ENCODE measurements around the gene BAIAP3.

BAIAP3 gene

GRCh38 chr16:1297018-1297696, 36.3 kb upstream of the BAIAP3 start:
- in situ Hi-C loops (cut with MboI; ENCODE audit: low pct_unique_long_range_greater_than_20kb, low sequenced_read_pairs), result no loop called here
- DNase-seq, result peak; percentile 37

GRCh38 chr16:1298406-1298805, 35.0 kb upstream of the BAIAP3 start:
- no peak for DNase-seq
- in situ Hi-C loops (cut with MboI; ENCODE audit: low pct_unique_long_range_greater_than_20kb, low sequenced_read_pairs), result no loop called here

DNA sequence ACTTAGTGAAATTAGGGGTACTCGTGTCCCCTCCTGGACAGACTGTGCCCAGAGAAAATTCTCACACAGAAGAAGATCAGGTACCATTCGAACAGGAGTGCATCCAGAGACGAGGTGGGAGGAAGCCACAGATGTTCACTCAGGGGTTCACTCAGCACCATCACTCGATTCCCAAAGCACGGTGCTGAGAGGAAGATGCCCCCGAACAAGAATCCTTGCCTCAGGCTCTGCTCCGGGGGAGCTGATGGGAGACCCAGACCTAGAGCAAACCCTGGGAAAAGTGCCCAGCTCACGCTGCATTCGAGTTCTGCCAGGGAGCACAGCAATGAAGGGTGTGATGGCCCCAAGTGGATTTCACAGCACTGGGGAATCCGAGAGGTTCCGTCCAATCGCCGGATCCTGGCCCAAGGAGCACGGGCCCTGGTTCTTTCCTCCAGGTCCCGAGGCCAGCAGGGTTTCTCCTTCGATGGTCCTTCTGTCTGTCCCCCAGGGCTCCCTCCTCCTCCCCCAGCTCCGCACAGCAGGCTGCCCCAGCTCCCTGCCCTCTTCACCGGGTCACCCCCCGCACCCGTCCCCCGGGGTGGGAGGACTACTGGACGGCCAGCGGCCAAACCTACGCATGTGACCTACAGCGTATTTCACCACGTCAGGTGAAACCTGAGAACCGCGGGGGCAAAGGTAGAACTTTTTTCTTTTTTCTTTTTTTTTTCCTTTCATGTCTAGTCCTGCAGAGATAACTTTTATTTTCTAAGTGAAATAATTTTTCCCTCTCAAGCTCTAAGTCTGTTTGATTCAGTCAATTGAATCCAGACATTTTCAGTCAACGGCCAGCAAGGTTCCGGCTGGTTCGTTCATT, 34.2 kb upstream of the BAIAP3 start:
- in situ Hi-C loops (cut with MboI; ENCODE audit: low pct_unique_long_range_greater_than_20kb, low sequenced_read_pairs), result no loop called here
- no peak for DNase-seq

- DNase-seq, result no peak
- in situ Hi-C loops (cut with MboI; ENCODE audit: low pct_unique_long_range_greater_than_20kb, low sequenced_read_pairs), result no loop called here
Measured at GRCh38 chr16:1299868-1300203, 33.6 kb upstream of the BAIAP3 start.

DNA sequence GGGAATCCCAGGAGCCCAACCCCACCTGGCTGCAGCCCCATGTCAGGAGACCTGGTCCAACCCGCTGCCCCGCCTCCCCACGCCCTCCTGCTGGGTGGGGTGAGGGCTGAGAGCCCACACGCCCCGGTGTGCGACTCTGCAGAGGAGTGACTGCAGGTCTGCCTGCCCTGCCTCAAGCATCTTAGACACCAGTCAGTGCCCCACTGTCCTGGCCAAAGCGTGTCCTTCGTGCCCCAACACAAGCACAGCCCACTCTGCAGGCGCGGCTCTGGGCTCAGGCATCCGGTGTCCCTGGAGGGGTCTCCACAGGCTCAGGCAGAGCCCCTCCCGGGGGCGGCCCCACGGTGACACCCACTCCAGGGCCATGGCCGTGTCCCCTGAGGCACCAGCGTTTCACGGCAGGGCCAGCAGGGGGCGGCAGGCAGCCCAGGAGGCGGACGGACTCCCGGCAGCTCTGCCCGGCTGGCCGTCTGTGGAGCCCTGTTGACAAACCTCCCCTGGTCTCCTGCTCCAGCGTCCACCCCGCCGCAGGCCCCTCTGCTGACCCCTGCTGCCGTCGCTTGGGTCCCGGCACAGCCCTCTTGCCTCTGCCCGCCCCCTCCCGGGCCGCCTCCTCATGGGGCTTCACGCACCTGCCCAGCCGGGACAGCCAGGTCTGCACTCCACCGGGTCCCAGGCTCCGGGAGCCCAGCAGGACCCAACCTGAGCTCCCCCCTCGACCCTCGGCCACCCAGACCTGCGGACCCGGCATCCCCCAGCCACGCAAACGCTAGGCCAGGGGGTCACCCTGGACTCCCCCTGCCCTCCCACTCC, 32.6 kb upstream of the BAIAP3 start:
- peak; percentile 65 for DNase-seq
- in situ Hi-C loops (cut with MboI; ENCODE audit: low pct_unique_long_range_greater_than_20kb, low sequenced_read_pairs), result no loop called here

GRCh38 chr16:1301562-1301961, 31.9 kb upstream of the BAIAP3 start:
- DNase-seq, result no peak
- in situ Hi-C loops (cut with MboI; ENCODE audit: low pct_unique_long_range_greater_than_20kb, low sequenced_read_pairs), result no loop called here

DNA sequence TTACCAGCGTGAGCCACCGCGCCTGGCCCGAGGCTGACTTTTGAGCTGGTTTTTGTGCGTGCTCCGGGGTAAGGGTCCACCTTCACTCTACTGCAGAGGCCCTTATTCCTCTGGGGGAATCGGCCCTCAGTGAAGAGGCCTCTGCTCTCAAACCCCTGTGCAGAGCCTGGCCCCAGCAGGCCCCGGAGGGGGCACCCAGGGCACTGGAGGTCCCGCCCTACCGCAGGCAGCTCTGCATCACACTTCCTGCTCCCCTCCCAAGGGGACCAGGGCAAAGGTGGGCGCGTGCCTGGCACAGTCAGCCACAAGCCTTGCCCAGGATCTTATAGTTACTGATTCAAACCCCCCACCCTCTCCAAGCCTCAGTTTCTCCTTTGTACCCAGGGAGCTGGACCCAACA, 27.6 kb upstream of the BAIAP3 start:
- DNase-seq, result no peak
- in situ Hi-C loops (cut with MboI; ENCODE audit: low pct_unique_long_range_greater_than_20kb, low sequenced_read_pairs), result no loop called here

DNA sequence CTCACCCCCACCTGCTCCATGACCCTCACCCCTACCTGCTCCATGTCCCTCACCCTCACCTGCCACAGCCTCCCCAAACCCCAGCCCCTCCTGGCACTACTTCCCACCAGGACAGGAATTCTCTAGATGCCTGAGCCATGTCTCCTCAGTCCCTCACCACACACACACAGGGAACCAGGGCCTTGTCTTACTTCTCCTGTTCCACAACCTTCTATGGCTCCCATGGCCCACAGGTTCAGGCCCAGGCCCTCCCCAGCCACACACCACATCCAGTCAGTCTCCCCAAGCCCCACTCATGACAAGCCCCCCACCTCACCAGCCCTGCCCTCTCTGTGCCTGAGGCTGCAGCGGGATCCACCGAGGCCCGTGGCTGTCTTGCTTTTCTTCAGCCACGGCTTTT, 27.1 kb upstream of the BAIAP3 start:
- DNase-seq, result no peak
- in situ Hi-C loops (cut with MboI; ENCODE audit: low pct_unique_long_range_greater_than_20kb, low sequenced_read_pairs), result no loop called here

- in situ Hi-C loops (cut with MboI; ENCODE audit: low pct_unique_long_range_greater_than_20kb, low sequenced_read_pairs), result no loop called here
- peak; percentile 52 for DNase-seq
Measured at GRCh38 chr16:1308036-1308976, 25.1 kb upstream of the BAIAP3 start.

DNA sequence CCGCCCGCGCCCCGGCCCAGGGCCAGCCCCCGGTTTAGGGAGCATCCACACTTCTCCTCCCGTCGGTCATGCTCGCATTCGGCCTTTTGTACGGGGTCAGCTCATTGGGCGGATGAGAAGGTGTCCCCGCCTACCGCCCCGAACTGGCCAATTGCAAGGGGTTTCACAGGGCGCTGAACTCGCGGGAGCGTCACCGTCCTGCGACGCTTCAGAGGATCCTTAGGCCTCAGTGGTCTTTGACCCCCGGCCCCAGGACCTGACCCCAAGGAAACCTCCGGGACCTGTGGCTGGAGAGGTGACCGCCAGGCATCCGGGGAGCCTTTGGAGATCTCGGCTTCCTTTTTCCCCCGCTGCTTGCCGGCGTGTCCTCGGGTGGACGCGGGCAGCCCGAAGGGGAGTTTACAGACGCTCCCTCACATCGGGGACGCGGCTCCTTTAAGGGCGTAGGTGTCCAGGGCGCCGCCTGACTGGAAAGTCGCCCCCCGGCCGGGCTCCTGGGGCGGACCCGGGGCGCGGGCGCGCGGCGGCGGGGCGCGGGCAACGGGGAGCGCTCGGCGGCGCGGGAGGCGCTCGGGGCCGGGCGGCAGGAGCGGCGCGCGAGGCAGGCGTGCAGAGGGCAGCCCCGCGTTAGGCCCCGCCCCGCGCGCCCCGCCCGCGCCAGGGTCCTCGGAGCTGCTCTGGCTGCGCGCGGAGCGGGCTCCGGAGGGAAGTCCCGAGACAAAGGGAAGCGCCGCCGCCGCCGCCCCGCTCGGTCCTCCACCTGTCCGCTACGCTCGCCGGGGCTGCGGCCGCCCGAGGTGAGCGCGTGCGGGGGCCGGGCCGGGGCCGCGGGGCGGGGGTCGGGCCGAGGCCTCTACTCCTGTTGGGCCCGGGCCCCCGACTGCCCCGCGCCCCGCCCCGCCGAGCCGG, 24.2 kb upstream of the BAIAP3 start, which contains the start of gene UBE2I:
Gene UBE2I, plus strand, starts transcription at position 660 of the 909 bp plus-strand sequence. CDS start 4,395 bp downstream, outside the sequence.
- DNase-seq, result peak; percentile 99
- in situ Hi-C loops (cut with MboI; ENCODE audit: low pct_unique_long_range_greater_than_20kb, low sequenced_read_pairs), result no loop called here

GRCh38 chr16:1309888-1310831, 23.3 kb upstream of the BAIAP3 start:
- in situ Hi-C loops (cut with MboI; ENCODE audit: low pct_unique_long_range_greater_than_20kb, low sequenced_read_pairs), result no loop called here
- peak; percentile 32 for DNase-seq

GRCh38 chr16:1310832-1311200, 22.6 kb upstream of the BAIAP3 start:
- peak; percentile 37 for DNase-seq
- in situ Hi-C loops (cut with MboI; ENCODE audit: low pct_unique_long_range_greater_than_20kb, low sequenced_read_pairs), result no loop called here

GRCh38 chr16:1311212-1311737, 22.2 kb upstream of the BAIAP3 start:
- DNase-seq, result no peak
- in situ Hi-C loops (cut with MboI; ENCODE audit: low pct_unique_long_range_greater_than_20kb, low sequenced_read_pairs), result no loop called here

DNA sequence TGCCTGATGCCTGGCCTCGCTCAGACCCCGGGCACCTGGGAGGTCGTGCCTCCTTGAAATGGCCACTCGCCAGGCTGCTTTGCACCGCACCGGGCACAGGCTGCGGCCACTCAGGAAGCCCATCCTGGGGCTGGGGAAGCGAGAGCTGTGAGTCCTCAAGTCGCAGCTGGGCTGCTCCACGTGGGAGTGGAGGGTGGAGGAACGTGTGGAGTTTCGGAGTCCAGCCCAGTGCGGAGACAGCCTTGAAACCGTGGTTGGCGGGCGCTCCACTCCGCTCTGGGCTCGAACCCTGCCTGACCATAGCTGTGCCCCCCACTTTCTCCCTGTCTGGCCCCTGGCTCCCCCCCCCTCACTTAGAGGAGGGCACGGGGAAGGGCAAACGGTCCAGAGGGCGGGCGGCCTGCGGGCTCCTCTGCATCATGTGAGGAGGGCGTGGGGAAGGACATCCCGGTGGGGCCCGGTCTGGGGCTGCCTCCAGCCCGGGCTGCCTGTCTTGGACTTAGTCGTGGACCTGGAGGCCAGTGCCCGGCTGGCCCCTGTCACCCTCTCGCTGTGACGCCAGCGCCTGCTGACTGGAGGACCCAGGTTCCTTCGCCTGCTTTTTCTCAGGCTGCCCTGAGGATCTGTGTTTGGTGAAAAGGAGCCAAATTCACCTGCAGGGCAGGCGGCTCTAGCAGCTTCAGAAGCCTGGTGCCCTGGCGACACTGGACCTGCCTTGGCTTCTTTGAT, 21.5 kb upstream of the BAIAP3 start:
- in situ Hi-C loops (cut with MboI; ENCODE audit: low pct_unique_long_range_greater_than_20kb, low sequenced_read_pairs), result no loop called here

DNA sequence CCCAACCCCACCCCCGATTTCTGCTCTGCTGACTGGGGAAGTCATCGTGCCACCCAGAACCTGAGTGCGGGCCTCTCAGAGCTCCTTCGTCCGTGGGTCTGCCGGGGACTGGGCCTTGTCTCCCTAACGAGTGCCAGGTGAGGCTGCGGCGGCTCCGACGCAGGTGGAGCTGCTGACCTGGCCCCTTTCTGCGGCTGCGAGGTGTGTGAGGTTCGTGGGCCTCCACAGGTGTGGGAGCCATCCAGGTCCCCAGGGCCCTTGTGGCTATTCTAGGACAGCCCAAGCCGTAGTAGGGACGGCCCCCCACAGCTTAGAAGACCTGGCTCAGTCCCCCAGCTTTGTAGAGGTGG, 21.0 kb upstream of the BAIAP3 start:
- in situ Hi-C loops (cut with MboI; ENCODE audit: low pct_unique_long_range_greater_than_20kb, low sequenced_read_pairs), result no loop called here
- DNase-seq, result no peak

More for the DNA sequence above, 21.5 kb upstream of the BAIAP3 start:
- DNase-seq, result no peak

DNA sequence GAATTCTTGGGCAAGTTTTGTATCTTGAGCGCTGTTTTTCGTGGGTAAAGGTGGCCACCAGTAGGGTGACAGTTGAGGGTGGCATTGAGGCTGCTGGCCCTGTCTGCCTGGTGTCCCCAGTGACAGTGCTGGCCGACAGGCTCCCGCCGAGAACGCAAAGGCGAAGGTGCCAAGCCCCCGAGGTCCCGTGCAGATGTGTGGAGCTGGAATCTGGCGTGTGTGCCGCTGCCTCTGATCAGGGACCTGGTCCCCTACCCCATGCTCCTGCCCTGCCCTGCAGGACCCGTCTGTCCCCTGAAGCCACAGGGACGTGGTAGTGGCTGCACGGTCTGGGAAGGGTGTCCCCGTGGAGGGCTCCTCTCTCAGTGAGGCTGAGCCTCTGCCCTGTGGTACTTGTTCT, 20.5 kb upstream of the BAIAP3 start:
- in situ Hi-C loops (cut with MboI; ENCODE audit: low pct_unique_long_range_greater_than_20kb, low sequenced_read_pairs), result no loop called here

More for the DNA sequence above, 20.5 kb upstream of the BAIAP3 start:
- no peak for DNase-seq

All from KBM-7 (cell line).